Common myeloid progenitor, CD34-positive (primary cell): Measurements from ENCODE around the gene ALLC. TPM values are rescaled to one million over a fixed set of nuclear protein-coding genes. Genes with fewer than 3 reads are reported as not detected.
"Not testable (repeated sequence)": the region's sequence is repeated elsewhere in the genome, so short reads cannot be mapped to it uniquely, and the experiment has no call there.

ENCODE experiments used
- CTCF ChIA-PET: fragments of 350-600 bp; sonication (Branson Sonifier 250); formaldehyde crosslinking; loops from one replicate; lab custom pipeline; 2021; ENCODE audit warnings: antibody characterized with exemption; lab: Charles Lee
- POLR2A ChIA-PET: fragments of 350-600 bp; sonication (Branson Sonifier 250); formaldehyde crosslinking; loops from one replicate; lab custom pipeline; 2021; ENCODE audit warnings: antibody characterized with exemption; lab: Charles Lee
- DNase-seq, 3 donors: peaks; one replicate each; pipeline versions ENCODE4 v3.0.0 to v3.0.0-alpha.2; 2013
- H3K27ac ChIP-seq, 2 experiments: 1 replicate in 1 of 2; 2 replicates in 1 of 2; pipeline ENCODE4 v1.7.0; 2013; ENCODE audit warnings: inconsistent platforms in 2 of 2, low read length in 2 of 2, mild to moderate bottlenecking in 2 of 2, low read depth in 1 of 2, moderate library complexity in 1 of 2; ENCODE audit not compliant: severe bottlenecking in 2 of 2, insufficient read depth in 1 of 2, poor library complexity in 1 of 2
- H3K27me3 ChIP-seq, 5 experiments: replicated peaks in 2 of 5; 1 replicate in 3 of 5; 2 replicates in 2 of 5; pipeline versions ENCODE4 v1.6.1 to v1.7.0; 2013; ENCODE audit warnings: low read length in 4 of 5, mild to moderate bottlenecking in 2 of 5, moderate library complexity in 2 of 5, inconsistent platforms in 1 of 5; ENCODE audit not compliant: insufficient read depth in 5 of 5, control insufficient read depth in 4 of 5
- H3K36me3 ChIP-seq, 4 experiments: 1 replicate in 2 of 4; 2 replicates in 2 of 4; pipeline versions ENCODE4 v1.6.1 to v1.7.0; 2013; ENCODE audit warnings: low read length in 3 of 4, control low read depth in 1 of 4, mild to moderate bottlenecking in 1 of 4; ENCODE audit not compliant: control insufficient read depth in 4 of 4, insufficient read depth in 4 of 4
- H3K4me1 ChIP-seq, 4 experiments: 1 replicate in 3 of 4; 2 replicates in 1 of 4; pipeline versions ENCODE4 v1.6.1 to v1.7.1; 2013; ENCODE audit warnings: low read length in 3 of 4, mild to moderate bottlenecking in 3 of 4, control low read depth in 1 of 4, inconsistent platforms in 1 of 4, moderate library complexity in 1 of 4; ENCODE audit not compliant: control insufficient read depth in 4 of 4, insufficient read depth in 4 of 4; ENCODE audit errors: control extremely low read depth in 1 of 4
- H3K4me3 ChIP-seq, 7 experiments: 1 replicate in 4 of 7; 2 replicates in 3 of 7; pipeline versions ENCODE4 v1.5.1 to v1.7.0; 2013; ENCODE audit warnings: mild to moderate bottlenecking in 7 of 7, low read length in 6 of 7, moderate library complexity in 6 of 7, inconsistent platforms in 2 of 7, low read depth in 2 of 7, control low read depth in 1 of 7; ENCODE audit not compliant: insufficient read depth in 4 of 7, control insufficient read depth in 1 of 7; ENCODE audit errors: extremely low read depth in 1 of 7
- H3K9me3 ChIP-seq, 5 experiments: 1 replicate in 4 of 5; 2 replicates in 1 of 5; pipeline versions ENCODE4 v1.6.1 to v1.7.1; 2013; ENCODE audit warnings: low read length in 4 of 5, mild to moderate bottlenecking in 2 of 5, inconsistent platforms in 1 of 5, low read depth in 1 of 5, moderate library complexity in 1 of 5; ENCODE audit not compliant: control insufficient read depth in 4 of 5, insufficient read depth in 2 of 5; ENCODE audit errors: control extremely low read depth in 1 of 5
- WGBS: methylation state at CpG from one replicate; pipeline ENCODE4 v1.1.5; 2013; ENCODE audit not compliant: insufficient coverage; 5-methylcytosine and 5-hydroxymethylcytosine counted together
- polyA plus RNA-seq: library from polyadenylated mRNA; unstranded; fragments of 120-200 nt; gene quantifications from one replicate; pipeline ENCODE4 v1.2.1, GENCODE V29; 2013

ALLC gene
- not detected for polyA plus RNA-seq

- POLR2A ChIA-PET, result no interaction called here
- CTCF ChIA-PET, result interaction anchor here (1.0 kb wide), 1 partner anchor 8 kb away, joined by 3 read pairs; no protein-coding TSS in a partner anchor
- H3K4me3 ChIP-seq, result no peak within 1 kb of the TSS
These were observed at the start of gene ALLC for GRCh38 chr2:3657881-3658280. Gene ALLC (plus strand): TSS chr2:3658200. CDS start chr2:3671158, 12,958 bp downstream.

GRCh38 chr2:3608373-3609278, 49.4 kb upstream of the ALLC start:
- Histone ChIP-seq H3K27me3 (no peaks in the 10 kb centered on the region), H3K4me1 (peaks cover 0 to 6% (median 0%) of the 10 kb centered on the region in 4 experiments), H3K27ac (no peak overlapping the region), H3K36me3 (no peaks in the 10 kb centered on the region), H3K4me3 (no peak overlapping the region), H3K9me3 (no peaks in the 10 kb centered on the region)
- ChIA-PET POLR2A (interaction anchor here (0.6 kb wide), 1 partner anchor 445 kb away, joined by 3 read pairs; no protein-coding TSS in a partner anchor), CTCF (no interaction called here)
- 89% methylated on average over 17 of the region's 19 CpGs for WGBS
- DNase-seq, result no peak

More at GRCh38 chr2:3657881-3658280, at the start of gene ALLC:
- no peak for DNase-seq
- WGBS, result 100% methylated on average over 7 of the region's 7 CpGs
- Histone ChIP-seq H3K27me3 (no peaks in the 10 kb centered on the region), H3K4me1 (peaks cover 0 to 5% (median 0%) of the 10 kb centered on the region in 4 experiments), H3K27ac (no peak within 1 kb of the TSS), H3K36me3 (no peaks in the 10 kb centered on the region), H3K9me3 (no peaks in the 10 kb centered on the region)

GRCh38 chr2:3609279-3609673, 48.7 kb upstream of the ALLC start:
- H3K27ac ChIP-seq, H3K9me3 ChIP-seq, H3K4me1 ChIP-seq, DNase-seq, H3K4me3 ChIP-seq, H3K27me3 ChIP-seq, CTCF ChIA-PET, H3K36me3 ChIP-seq: not testable (repeated sequence)
- POLR2A ChIA-PET, result interaction anchor here (0.6 kb wide), 1 partner anchor 444 kb away, joined by 3 read pairs; no protein-coding TSS in a partner anchor
- WGBS, result no CpG with 5 or more reads among the region's 4 CpGs

GRCh38 chr2:3610415-3610814, 47.6 kb upstream of the ALLC start:
- no peak for DNase-seq
- WGBS, result 89% methylated on average over 9 of the region's 9 CpGs
- Histone ChIP-seq H3K4me3 (no peak overlapping the region), H3K27ac (no peak overlapping the region), H3K9me3 (no peaks in the 10 kb centered on the region), H3K27me3 (no peaks in the 10 kb centered on the region), H3K36me3 (no peaks in the 10 kb centered on the region), H3K4me1 (peaks cover 0 to 2% (median 0%) of the 10 kb centered on the region in 4 experiments)
- ChIA-PET CTCF (no interaction called here), POLR2A (no interaction called here)

- ChIA-PET CTCF (no interaction called here), POLR2A (no interaction called here)
- H3K27me3 ChIP-seq, result no peaks in the 10 kb centered on the region
- H3K9me3 ChIP-seq, result no peaks in the 10 kb centered on the region
- peaks cover 0 to 2% (median 0%) of the 10 kb centered on the region in 4 experiments for H3K4me1 ChIP-seq
- WGBS, result 87% methylated on average over 22 of the region's 23 CpGs
- DNase-seq, result no peak
- no peak overlapping the region for H3K4me3 ChIP-seq
- no peaks in the 10 kb centered on the region for H3K36me3 ChIP-seq
- H3K27ac ChIP-seq, result no peak overlapping the region
These were observed 47.0 kb upstream of the ALLC start for GRCh38 chr2:3610881-3611505.

GRCh38 chr2:3611589-3611988, 46.4 kb upstream of the ALLC start:
- no peak for DNase-seq
- POLR2A ChIA-PET, result no interaction called here
- H3K9me3 ChIP-seq, result no peaks in the 10 kb centered on the region
- peaks cover 0 to 2% (median 0%) of the 10 kb centered on the region in 4 experiments for H3K4me1 ChIP-seq
- no peak overlapping the region for H3K27ac ChIP-seq
- no peaks in the 10 kb centered on the region for H3K36me3 ChIP-seq
- no peak overlapping the region for H3K4me3 ChIP-seq
- CTCF ChIA-PET, result no interaction called here
- 79% methylated on average over 4 of the region's 11 CpGs for WGBS
- H3K27me3 ChIP-seq, result no peaks in the 10 kb centered on the region
